NCI-H1105 treated with DMSO at 0.1 percent for 48 hours (cell line): ENCODE data around the gene CEP20.
"Not testable (repeated sequence)": the region's sequence is repeated elsewhere in the genome, so short reads cannot be mapped to it uniquely, and the experiment has no call there.

Experiments used
- DNase-seq: peaks from one replicate; lab custom pipeline; 2025; lab: John Stamatoyannopoulos, UW

CEP20 gene

GRCh38 chr16:15857724-15858560 is 30.5 kb downstream of the CEP20 start:
- no peak for DNase-seq

DNA sequence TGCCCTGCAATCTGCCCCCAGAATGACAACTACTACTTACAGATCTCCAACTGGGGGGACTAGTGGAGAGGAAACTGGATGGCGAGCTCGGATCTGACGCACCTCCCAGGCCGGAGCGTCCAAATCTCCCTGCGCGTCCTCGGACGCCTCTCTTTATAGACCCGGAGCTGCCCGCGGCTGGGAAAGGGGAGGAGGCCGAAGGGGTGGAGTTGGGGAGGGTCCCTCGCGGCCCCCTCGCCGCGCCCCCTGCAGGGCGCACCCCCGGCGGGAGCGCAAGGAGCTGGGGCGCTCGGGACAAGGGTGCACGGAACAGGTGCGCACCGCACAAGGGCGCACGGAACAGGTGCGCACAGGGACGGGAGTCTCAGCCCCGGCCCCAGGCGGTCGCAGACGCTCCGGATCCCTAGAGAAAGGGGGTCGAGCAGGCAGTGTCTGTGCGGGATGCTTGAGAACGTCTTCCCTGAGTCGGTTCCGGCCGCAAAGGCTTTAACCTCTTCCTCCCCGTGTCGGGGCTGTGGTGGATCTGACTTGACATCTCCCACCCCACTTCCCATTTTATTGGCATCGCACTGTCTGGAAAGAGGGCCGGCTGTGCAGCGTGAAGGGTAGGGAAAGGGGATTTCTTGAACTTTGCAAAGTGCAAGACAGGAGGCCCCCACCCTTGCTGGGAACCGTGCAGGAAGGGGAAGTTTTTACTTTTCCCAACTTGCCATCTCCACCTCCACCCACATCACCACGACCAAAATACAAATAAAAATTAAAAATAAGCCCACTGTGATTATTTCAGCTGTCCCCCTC is 31.3 kb downstream of the CEP20 start, which contains the start of gene MYH11:
TSS of gene MYH11 (minus strand) at position 128 of the 798 bp plus-strand sequence. CDS start 18,776 bp downstream, outside the sequence.
- DNase-seq, result no peak

DNA sequence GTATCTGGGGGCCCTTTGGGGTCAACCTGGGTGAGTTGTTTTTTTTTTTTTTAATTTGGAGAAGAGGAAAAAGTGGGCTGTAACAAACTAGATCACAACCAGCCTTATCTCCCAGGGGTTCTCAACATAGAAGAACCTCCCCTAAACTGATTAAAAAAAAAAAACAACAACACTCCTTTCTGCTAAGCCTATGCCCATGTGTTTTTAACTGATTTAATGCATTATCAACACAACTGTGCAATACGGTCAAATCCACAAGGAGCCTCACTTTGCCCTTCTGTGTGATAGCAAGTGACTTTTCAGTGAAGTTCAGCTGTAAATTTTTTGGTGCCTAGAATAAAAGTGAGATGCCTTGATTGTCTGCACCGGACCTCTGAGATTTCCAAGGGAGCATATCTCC is 32.2 kb downstream of the CEP20 start:
- DNase-seq, result no peak

- no peak for DNase-seq
Measured at GRCh38 chr16:15855704-15856003, 32.7 kb downstream of the CEP20 start.

DNA sequence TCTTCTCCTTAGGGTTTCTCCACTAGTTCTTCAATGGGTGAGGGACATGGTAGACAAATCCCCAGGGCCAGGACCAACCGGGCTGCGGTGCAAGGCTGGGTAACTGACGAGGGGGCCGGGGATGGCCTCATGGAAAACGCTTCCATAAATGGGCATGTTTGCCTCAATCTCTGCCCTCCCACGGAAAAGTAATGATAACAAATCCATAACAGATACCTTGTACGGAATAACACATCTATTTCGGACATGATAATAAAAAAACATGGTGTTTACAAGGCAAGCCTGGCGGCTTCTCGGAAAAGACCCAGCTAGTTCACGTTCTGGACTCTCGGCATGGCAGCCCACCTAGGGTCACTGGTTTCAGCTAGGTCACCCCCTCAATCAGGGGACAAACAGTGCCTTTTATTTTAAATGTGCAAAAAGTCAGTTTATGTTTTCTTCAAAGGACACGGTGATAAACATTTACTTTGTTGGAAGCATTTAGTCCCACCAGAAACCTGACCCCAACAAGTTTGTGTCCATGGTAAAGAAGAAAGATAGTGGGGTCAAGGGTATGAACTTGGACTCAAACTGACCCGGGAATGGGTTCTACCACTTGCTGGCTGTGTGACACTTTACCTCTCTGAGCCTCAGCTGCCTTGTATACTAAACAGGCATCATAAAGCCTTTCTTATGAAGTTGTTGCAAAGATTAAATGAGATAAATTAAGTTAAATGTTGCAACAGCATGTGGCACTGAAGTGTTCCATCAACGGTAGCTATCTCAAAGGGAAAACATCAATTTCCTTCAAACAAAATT is 33.3 kb downstream of the CEP20 start:
- no peak for DNase-seq

DNA sequence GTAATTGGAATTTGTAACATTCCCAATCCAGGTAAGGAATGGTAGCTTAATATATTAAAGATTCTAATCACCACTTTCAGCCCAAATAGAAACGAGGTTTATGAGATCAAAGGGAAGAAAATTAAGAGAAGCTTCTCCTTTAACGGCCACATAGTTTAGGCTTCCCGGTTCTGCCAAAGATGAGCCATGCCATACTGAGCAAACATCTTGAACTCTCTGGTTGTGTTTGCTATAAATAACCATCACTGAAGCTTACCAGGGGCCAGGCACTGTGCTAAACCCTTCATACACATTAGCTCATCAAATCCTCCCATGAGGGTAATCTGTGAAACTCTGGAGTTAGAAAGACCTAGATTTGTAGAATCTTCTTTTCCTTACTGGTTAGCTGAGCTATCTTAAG is 34.3 kb downstream of the CEP20 start:
- DNase-seq, result no peak

DNA sequence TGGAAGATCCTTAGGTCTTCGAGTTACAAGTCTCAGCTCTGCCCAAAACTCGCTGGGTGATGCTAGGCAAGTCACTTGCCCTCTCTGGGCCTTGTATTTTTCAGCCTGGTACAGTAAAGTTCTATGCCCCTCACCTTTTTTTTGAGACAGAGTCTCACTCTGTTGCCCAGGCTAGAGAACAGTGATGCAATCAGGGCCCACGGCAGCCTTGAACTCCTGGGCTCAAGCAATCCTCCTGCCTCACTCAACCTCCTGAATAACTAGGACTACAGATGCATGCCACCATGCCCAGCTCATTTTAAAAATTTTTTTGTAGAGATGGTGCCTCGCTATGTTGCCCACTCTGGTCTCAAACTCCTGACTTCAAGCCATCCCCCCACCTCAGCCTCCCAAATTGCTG is 35.4 kb downstream of the CEP20 start:
- no peak for DNase-seq

DNA sequence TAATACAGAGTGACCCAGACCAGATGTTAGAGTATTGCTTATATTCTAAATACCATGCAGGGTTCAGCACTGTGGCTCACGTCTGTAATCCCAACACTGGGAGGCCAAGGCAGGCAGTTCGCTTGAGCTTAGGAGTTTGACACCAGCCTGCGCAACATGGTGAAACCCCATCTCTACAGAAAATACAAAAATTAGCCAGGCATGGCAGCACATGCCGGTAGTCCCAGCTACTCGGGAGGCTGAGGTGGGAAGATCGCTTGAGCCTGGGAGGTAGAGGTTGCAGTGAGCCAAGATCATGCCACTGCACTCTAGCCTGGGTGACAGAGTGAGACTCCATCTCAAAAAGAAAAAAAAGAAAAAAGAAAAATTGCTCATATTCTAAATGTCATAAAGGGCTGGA is 37.8 kb downstream of the CEP20 start:
- not testable (repeated sequence) for DNase-seq

- DNase-seq, result no peak
Measured at GRCh38 chr16:15849209-15849981, 39.0 kb downstream of the CEP20 start.

GRCh38 chr16:15847611-15848175 is 40.7 kb downstream of the CEP20 start:
- no peak for DNase-seq

DNA sequence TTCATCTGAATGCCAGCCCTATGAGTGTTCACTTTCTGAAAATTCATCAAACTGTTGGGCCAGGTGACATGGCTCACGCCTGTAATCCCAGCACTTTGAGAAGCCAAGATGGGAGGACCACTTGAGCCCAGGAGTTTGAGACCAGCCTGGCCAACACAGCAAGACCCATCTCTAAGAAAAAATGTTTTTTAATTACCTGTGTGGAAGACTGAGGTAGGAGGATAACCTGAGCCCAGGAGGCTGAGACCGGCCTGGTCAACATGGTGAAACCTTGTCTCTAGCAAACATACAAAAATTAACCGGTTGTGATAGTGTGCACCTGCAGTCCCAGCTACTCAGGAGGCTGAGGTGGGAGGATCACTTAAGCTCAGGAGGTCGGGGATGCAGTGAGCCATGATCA is 41.9 kb downstream of the CEP20 start:
- no peak for DNase-seq

DNA sequence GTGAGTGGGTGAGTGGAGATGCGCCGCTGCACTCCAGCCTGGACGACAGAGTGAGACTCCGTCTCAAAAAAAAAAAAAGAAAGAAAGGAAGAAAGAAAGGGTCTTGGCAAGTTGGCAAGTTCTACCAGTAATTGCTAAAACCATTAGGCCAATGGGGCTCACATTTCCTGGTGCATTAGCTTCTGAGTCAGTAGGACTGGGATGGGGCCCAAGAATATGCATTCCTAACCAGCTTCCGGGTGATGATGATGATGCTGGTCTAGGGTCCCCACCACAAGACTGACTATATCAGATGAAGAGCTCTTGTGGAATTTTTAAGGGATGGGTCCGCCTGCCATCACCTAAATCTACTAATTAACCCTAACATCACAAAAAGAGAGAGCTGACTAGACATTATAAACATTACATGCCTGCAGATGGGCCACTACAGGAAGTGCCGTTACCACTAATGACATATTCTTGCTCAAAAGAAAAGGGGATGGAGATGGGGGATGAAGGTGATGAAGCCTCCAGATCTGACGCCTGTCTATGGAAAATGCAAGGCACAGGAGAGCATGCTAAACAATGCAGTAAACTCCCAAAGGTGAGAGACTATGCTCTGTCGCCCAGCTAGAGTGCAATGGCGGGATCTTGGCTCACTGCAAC is 44.6 kb downstream of the CEP20 start:
- DNase-seq, result no peak

DNA sequence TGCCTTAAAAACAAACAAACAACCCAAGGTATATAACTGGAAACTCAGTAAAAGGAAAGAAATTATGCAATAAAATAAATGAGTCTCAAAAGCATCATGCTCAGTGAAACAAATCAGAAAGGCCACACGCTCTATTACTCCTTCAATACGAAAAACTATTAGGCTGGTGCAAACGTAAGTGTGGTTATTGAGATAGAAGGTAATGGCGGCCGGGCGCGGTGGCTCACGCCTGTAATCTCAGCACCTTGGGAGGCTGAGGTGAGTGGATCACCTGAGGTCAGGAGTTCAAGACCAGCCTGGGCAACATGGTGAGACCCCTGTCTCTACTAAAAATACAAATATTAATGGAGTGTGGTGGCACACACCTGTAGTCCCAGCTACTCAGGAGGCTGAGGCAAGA is 49.2 kb downstream of the CEP20 start:
- not testable (repeated sequence) for DNase-seq

DNA sequence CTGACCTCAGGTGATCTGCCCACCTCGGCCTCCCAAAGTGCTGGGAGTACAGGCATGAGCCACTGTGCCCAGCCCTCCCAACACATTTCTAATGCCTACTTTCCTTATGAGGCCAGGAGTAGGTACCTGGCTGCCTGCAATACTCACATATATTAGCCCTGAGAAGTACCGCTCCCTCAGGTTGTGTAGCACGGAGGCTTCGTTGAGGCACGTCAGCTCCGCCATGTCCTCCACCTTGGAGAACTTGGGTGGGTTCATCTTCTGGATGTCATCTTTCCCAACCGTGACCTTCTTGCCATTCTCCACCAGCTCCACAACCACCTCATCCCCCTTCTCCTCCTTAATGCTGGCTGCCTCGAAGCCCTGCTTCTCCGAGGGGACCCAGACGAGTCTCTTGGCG is 50.6 kb downstream of the CEP20 start:
- no peak for DNase-seq

DNA sequence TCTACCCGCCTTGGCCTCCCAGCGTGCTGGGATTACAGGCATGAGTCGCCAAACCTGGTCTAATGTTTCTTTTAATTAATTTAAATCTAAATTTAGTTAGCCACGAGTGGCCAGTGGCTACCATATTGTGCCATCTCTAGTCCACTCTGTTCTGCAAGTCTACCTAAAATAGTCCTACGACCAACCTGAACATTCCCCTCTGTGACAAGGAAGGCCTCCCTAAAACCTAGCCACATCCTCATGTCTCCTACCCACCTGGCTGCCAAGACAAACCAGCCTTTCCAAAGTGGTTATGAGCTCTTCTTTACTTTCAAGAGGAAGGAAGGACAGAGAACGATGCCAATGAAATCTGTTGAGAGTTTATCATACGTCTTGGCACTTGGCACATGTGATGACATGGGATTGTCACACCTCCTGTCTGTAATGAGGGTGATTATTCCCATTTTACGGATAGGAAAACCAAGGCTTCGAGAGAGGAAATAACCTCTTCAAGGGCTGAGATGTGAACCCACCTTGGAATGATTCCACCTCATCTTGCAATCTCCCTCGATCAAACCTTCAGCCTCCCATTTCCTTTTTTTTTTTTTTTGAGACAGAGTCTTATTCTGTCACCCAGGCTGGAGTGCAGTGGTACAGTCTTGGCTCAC is 51.3 kb downstream of the CEP20 start:
- no peak for DNase-seq

DNA sequence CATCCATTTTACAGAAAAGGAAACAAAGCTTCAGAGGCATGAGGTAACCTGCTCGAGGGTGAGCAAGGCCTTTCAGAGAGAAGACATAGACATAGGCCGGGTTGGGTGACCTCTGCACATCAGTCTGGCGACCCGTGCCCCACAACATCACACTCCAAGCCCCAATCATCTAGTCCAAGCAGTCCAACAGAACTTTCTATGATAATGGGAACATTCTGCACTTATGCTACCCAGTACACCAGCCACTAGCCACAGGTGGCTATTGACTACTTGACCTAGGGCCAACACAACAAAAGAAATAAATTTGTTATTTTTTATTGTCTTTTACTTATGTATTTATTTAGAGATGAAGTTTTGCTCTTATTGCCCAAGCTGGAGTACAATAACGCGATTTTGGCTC is 52.3 kb downstream of the CEP20 start:
- DNase-seq, result no peak

- DNase-seq, result no peak
Measured at GRCh38 chr16:15835136-15835878, 53.1 kb downstream of the CEP20 start.

DNA sequence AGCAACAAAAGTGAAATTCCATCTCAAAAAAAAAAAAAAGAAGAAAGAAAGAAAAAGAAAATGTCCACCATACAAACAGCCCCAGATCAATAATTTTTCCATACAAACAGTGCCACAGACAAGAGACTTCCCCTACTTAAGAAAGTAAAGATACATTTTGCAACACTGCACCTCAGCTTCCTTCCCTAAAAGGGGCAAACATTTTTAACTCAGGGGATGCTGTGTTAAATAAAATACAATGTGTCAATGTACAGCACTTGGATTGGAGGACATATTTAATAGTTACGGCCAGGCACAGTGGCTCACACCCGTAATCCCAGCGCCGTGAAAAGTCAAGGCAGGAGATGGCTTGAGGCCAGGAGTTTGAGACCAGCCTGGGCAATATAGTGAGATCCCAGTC is 53.9 kb downstream of the CEP20 start:
- no peak for DNase-seq

DNA sequence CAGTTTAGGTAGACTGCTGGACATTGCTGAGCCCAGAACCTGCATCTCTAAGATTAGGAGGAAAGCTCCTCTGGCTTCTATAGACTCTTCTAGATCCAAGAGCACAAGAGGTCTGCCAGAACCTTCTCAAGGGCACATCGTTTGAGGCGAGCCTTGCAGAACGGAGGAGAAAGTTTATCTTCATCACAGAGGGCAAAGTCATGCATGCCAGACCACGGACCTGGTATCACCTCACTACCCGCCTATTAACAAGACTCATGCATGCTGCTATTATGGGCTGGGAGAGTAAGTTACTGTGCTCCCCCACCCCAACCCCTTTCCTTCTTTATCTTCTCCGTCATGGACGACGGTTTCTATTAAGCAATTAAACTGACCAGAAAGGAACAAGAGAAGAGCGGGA is 54.9 kb downstream of the CEP20 start:
- no peak for DNase-seq

- DNase-seq, result no peak
Measured at GRCh38 chr16:15832241-15832640, 56.2 kb downstream of the CEP20 start.
